Keratinocyte (primary cell): Measurements from ENCODE around the gene CYTH1. TPM values are rescaled to one million over a fixed set of nuclear protein-coding genes. Genes with fewer than 3 reads are reported as not detected.

Experiments
- DNase-seq: peaks from one replicate; pipeline ENCODE4 v3.0.0-alpha.2; 2011; ENCODE audit warnings: low read depth, missing footprints, low spot score
- FAIRE-seq: peaks from 2 replicates; lab custom pipeline; 2011; peaks lifted over from hg19 to GRCh38; lab: Jason Lieb, UNC
- H2AFZ ChIP-seq: 2 replicates; pipeline ENCODE4 v1.6.0; 2012; ENCODE audit warnings: low read length, control low read depth, inconsistent platforms; ENCODE audit not compliant: control insufficient read depth
- H3K27ac ChIP-seq: 2 replicates; pipeline ENCODE4 v1.5.1; 2011; ENCODE audit warnings: low read length; ENCODE audit not compliant: control insufficient read depth, insufficient read depth
- H3K27me3 ChIP-seq: 3 replicates; pipeline ENCODE4 v1.6.0; 2011; ENCODE audit warnings: low read length; ENCODE audit not compliant: control insufficient read depth, insufficient read depth; ENCODE audit errors: extremely low read depth
- H3K36me3 ChIP-seq, 2 experiments: 2 replicates in 1 of 2; 3 replicates in 1 of 2; pipeline ENCODE4 v1.5.1; 2011; ENCODE audit warnings: low read length in 2 of 2, mild to moderate bottlenecking in 1 of 2; ENCODE audit not compliant: control insufficient read depth in 2 of 2, insufficient read depth in 2 of 2; ENCODE audit errors: extremely low read depth in 1 of 2
- H3K4me1 ChIP-seq: 3 replicates; pipeline ENCODE4 v1.5.1; 2011; ENCODE audit warnings: low read length; ENCODE audit not compliant: control insufficient read depth, insufficient read depth; ENCODE audit errors: extremely low read depth
- H3K4me2 ChIP-seq: 3 replicates; pipeline ENCODE4 v1.6.0; 2011; ENCODE audit warnings: low read depth, low read length; ENCODE audit not compliant: control insufficient read depth, insufficient read depth; ENCODE audit errors: extremely low read depth
- H3K4me3 ChIP-seq, 3 experiments: fragments of 200-600 bp in 1 of 3; sonication (generic) in 1 of 3; 2 replicates in 2 of 3; 3 replicates in 1 of 3; pipeline ENCODE4 v1.5.1; 2011 to 2016; ENCODE audit warnings: low read length in 3 of 3, mild to moderate bottlenecking in 3 of 3, control low read depth in 2 of 3, inconsistent platforms in 1 of 3, low read depth in 1 of 3, mixed read lengths in 1 of 3, mixed run types in 1 of 3, moderate library complexity in 1 of 3; ENCODE audit not compliant: control insufficient read depth in 2 of 3, insufficient read depth in 2 of 3; ENCODE audit errors: extremely low read depth in 1 of 3
- H3K79me2 ChIP-seq: 2 replicates; pipeline ENCODE4 v1.6.0; 2012; ENCODE audit warnings: low read length; ENCODE audit not compliant: control insufficient read depth, insufficient read depth
- H3K9ac ChIP-seq: 3 replicates; pipeline ENCODE4 v1.6.0; 2011; ENCODE audit warnings: low read length; ENCODE audit not compliant: control insufficient read depth, insufficient read depth; ENCODE audit errors: extremely low read depth
- H3K9me1 ChIP-seq: 3 replicates; pipeline ENCODE4 v1.6.0; 2011; ENCODE audit warnings: low read length; ENCODE audit not compliant: control insufficient read depth, insufficient read depth; ENCODE audit errors: extremely low read depth
- H3K9me3 ChIP-seq: 2 replicates; pipeline ENCODE4 v1.5.1; 2012; ENCODE audit warnings: low read depth, low read length; ENCODE audit not compliant: control insufficient read depth
- H4K20me1 ChIP-seq: 3 replicates; pipeline ENCODE4 v1.6.0; 2011; ENCODE audit warnings: low read length; ENCODE audit not compliant: control insufficient read depth, insufficient read depth; ENCODE audit errors: extremely low read depth
- CTCF ChIP-seq, 3 experiments: IDR thresholded peaks in 1 of 3; conservative IDR thresholded peaks in 1 of 3; optimal IDR thresholded peaks in 1 of 3; 2 replicates in 2 of 3; 3 replicates in 1 of 3; pipeline versions ENCODE3 to v1.5.1; 2011; ENCODE audit warnings: low read length in 3 of 3, mild to moderate bottlenecking in 3 of 3, moderate library complexity in 2 of 3, control low read depth in 1 of 3, inconsistent platforms in 1 of 3; ENCODE audit not compliant: insufficient read depth in 2 of 3; ENCODE audit errors: extremely low read depth in 1 of 3
- EZH2 ChIP-seq: IDR thresholded peaks from one replicate; pipeline ENCODE4 v1.6.1; 2012; ENCODE audit warnings: inconsistent platforms, mild to moderate bottlenecking, low read length, moderate library complexity
- dilution Hi-C: fragments of 300-500 bp; cut with MboI; formaldehyde crosslinking; loops from one replicate; pipeline ENCODE4 v1.7.0; 2020; ENCODE audit warnings: low sequenced_read_pairs; ENCODE audit not compliant: extremely low pct_ligation_motif_present
- polyA plus RNA-seq, 5 experiments: library from polyadenylated mRNA; depleted of rRNA in 3 of 5; stranded (reverse) in 3 of 5; stranded (forward) in 1 of 5; unstranded in 1 of 5; fragments of >200 nt; gene quantifications; 1 replicate in 1 of 5; 2 replicates in 3 of 5; 3 replicates in 1 of 5; pipeline versions ENCODE4 v1.2.1 to v1.2.3, GENCODE V29; 2011 to 2012; ENCODE audit warnings: missing spikeins in 2 of 5, low read depth in 1 of 5, low replicate concordance in 1 of 5

Gene CYTH1
- polyA plus RNA-seq, 1 donor (not counting 4 experiments of a cell fraction or from before 2014, with no cell fraction given): 28.3 TPM

GRCh38 chr17:78739331-78739931 is 42.6 kb downstream of the CYTH1 start:
- dilution Hi-C loops: no loop called here
- peaks cover 24% of the 10 kb centered on the region for H3K4me1 ChIP-seq
- H3K4me3 ChIP-seq: no peak overlapping the region
- no peak overlapping the region for H3K27ac ChIP-seq
- no peak overlapping the region for H3K4me2 ChIP-seq
- DNase-seq (no peak), FAIRE-seq (no peak)
- H3K27me3 ChIP-seq: no peaks in the 10 kb centered on the region
- TF ChIP-seq EZH2 (no peak), CTCF (optimal IDR thresholded peaks at IDR 0.05 in 1 of 3, IDR thresholded peaks at IDR 0.05 in 1 of 3, conservative IDR thresholded peaks at IDR 0.05 in 1 of 3; ENCODE audit: extremely low read depth in 1 of 3, insufficient read depth in 2 of 3, low read length in 3 of 3) (no peak)
- H4K20me1 ChIP-seq: no peaks in the 10 kb centered on the region
- H2AFZ ChIP-seq: no peak overlapping the region
- no peaks in the 10 kb centered on the region for H3K9me3 ChIP-seq
- no peak overlapping the region for H3K9ac ChIP-seq
- H3K79me2 ChIP-seq: peaks cover 65% of the 10 kb centered on the region
- no peaks in the 10 kb centered on the region for H3K36me3 ChIP-seq
- peaks cover 3% of the 10 kb centered on the region for H3K9me1 ChIP-seq

GRCh38 chr17:78738698-78739097 is 43.4 kb downstream of the CYTH1 start:
- FAIRE-seq (no peak), DNase-seq (no peak)
- H3K9me1 ChIP-seq: peaks cover 3% of the 10 kb centered on the region
- H3K4me3 ChIP-seq: no peak overlapping the region
- H3K36me3 ChIP-seq: no peaks in the 10 kb centered on the region
- no peaks in the 10 kb centered on the region for H4K20me1 ChIP-seq
- H3K79me2 ChIP-seq: peaks cover 65% of the 10 kb centered on the region
- TF ChIP-seq EZH2 (no peak), CTCF (optimal IDR thresholded peaks at IDR 0.05 in 1 of 3, IDR thresholded peaks at IDR 0.05 in 1 of 3, conservative IDR thresholded peaks at IDR 0.05 in 1 of 3; ENCODE audit: extremely low read depth in 1 of 3, insufficient read depth in 2 of 3, low read length in 3 of 3) (no peak)
- no peaks in the 10 kb centered on the region for H3K27me3 ChIP-seq
- peaks cover 25% of the 10 kb centered on the region for H3K4me1 ChIP-seq
- H3K9me3 ChIP-seq: no peaks in the 10 kb centered on the region
- no peak overlapping the region for H3K27ac ChIP-seq
- no peak overlapping the region for H3K4me2 ChIP-seq
- H2AFZ ChIP-seq: no peak overlapping the region
- dilution Hi-C loops: no loop called here
- no peak overlapping the region for H3K9ac ChIP-seq
